WERI-Rb-1 (cell line): ENCODE results near the gene OR1K1.
"Not testable (repeated sequence)": the region's sequence is repeated elsewhere in the genome, so short reads cannot be mapped to it uniquely, and the experiment has no call there.

ENCODE experiments used
- DNase-seq: peaks from one replicate; pipeline ENCODE4 v3.0.0-alpha.2; 2020
- H3K27ac ChIP-seq: fragments of 250-450 bp; sonication (Bioruptor Pico); 2 replicates; pipeline ENCODE4 v1.5.1; 2020; ENCODE audit warnings: mild to moderate bottlenecking, moderate library complexity
- H3K27me3 ChIP-seq: fragments of 250-450 bp; sonication (Bioruptor Pico); 2 replicates; pipeline ENCODE4 v1.5.1; 2021; ENCODE audit warnings: mild to moderate bottlenecking, low read depth, moderate library complexity; ENCODE audit not compliant: insufficient read depth, severe bottlenecking
- H3K36me3 ChIP-seq: fragments of 250-450 bp; sonication (Bioruptor Pico); 2 replicates; pipeline ENCODE4 v1.5.1; 2020; ENCODE audit warnings: mild to moderate bottlenecking, moderate library complexity
- H3K4me3 ChIP-seq: 2 replicates; pipeline ENCODE4 v1.5.1; 2011; ENCODE audit warnings: low read depth, mild to moderate bottlenecking, control low read depth, low read length
- H3K9me3 ChIP-seq: fragments of 250-450 bp; sonication (Bioruptor Pico); 2 replicates; pipeline ENCODE4 v1.5.1; 2021; ENCODE audit warnings: mild to moderate bottlenecking, moderate library complexity; ENCODE audit not compliant: severe bottlenecking
- TF ChIP-seq, protein P1 (sequence below): IDR thresholded peaks from 2 replicates; pipeline ENCODE4 v1.5.1; 2011; ENCODE audit warnings: low read depth, mild to moderate bottlenecking, control low read depth, inconsistent platforms, low read length

The OR1K1 gene

DNA sequence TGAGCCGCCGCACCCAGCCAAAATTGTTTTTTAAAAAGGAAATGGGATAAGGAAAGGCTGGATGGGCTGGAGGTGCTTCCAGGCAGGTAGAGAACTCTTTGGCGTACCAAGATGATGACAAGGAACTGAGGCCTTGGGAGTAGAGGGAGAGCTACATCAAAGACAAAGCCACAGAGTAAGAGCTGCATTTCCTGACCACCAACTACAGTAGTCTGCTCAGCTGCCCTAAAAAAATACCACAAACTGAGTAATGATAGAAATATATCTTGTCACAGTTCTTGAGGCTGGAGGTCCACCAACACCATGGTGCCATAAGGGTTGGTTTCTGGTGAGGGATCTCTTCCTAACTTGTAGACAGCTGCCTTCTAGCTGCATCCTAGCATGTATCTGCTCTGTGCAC, 8.2 kb downstream of the OR1K1 start:
- Histone ChIP-seq H3K27ac (no peak overlapping the region), H3K36me3 (no peaks in the 10 kb centered on the region), H3K9me3 (no peaks in the 10 kb centered on the region), H3K27me3 (no peaks in the 10 kb centered on the region), H3K4me3 (no peak overlapping the region)
- no peak for DNase-seq
- TF ChIP-seq, protein P1, sequence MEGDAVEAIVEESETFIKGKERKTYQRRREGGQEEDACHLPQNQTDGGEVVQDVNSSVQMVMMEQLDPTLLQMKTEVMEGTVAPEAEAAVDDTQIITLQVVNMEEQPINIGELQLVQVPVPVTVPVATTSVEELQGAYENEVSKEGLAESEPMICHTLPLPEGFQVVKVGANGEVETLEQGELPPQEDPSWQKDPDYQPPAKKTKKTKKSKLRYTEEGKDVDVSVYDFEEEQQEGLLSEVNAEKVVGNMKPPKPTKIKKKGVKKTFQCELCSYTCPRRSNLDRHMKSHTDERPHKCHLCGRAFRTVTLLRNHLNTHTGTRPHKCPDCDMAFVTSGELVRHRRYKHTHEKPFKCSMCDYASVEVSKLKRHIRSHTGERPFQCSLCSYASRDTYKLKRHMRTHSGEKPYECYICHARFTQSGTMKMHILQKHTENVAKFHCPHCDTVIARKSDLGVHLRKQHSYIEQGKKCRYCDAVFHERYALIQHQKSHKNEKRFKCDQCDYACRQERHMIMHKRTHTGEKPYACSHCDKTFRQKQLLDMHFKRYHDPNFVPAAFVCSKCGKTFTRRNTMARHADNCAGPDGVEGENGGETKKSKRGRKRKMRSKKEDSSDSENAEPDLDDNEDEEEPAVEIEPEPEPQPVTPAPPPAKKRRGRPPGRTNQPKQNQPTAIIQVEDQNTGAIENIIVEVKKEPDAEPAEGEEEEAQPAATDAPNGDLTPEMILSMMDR, result no peak

DNA sequence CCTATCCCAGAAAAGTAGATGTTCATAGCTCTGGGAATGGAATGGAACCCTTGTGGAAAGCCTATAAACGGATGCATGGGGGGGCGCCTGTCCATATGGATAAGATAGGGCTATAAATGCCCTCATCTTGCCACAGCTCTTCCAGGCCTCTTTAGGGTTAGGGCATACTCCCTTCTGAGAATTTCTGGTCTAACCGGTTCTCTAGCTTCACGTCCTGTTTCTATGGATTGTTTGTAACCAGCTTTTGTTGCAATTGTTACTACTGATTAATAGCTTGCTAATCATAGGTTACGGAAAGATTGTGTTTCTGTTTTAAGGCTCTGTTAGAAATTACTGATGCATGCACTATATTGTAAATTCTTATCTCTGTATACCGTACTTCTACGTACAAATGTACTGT, 9.3 kb downstream of the OR1K1 start:
- not testable (repeated sequence) for H3K27ac ChIP-seq, DNase-seq

DNA sequence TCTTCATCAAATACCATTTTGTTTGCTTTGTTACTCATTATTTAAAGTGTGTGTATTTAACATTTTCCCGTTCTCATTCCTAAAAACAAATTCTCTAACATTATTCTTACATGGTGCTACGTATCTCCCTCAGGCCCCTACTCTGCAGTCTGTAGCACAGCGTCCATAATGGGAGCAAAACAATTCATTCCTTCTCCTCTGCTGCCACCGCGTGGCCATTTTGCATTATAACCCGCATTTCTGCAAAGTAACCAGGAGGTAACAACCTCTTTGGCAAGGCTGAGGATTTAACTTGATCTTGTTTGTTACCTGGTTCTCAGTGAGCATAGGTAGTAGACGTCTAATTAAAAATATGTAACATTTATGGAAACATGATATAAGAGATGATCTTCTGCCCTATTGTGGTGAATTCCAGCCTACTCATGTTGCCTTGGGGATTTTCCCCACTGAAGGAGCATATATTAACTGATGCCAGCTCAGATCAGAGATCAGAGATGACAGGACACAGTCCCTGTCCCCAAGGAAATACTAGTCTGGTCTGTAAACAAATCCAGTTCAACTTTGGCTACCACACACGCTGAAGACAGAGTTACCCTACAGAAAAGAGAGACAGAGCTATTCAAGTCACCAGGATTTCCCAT, 10.5 kb downstream of the OR1K1 start:
- TF ChIP-seq, protein P1, result peak; percentile 60; the same call in 1 of the 2 replicates
- no peaks in the 10 kb centered on the region for H3K36me3 ChIP-seq
- no peaks in the 10 kb centered on the region for H3K27me3 ChIP-seq
- H3K9me3 ChIP-seq, result no peaks in the 10 kb centered on the region
- DNase-seq, result peak; percentile 74
- H3K27ac ChIP-seq, result no peak overlapping the region
- H3K4me3 ChIP-seq, result no peak overlapping the region

More for the DNA sequence above, 9.3 kb downstream of the OR1K1 start:
- H3K9me3 ChIP-seq, H3K36me3 ChIP-seq, H3K27me3 ChIP-seq, H3K4me3 ChIP-seq: not testable (repeated sequence)

DNA sequence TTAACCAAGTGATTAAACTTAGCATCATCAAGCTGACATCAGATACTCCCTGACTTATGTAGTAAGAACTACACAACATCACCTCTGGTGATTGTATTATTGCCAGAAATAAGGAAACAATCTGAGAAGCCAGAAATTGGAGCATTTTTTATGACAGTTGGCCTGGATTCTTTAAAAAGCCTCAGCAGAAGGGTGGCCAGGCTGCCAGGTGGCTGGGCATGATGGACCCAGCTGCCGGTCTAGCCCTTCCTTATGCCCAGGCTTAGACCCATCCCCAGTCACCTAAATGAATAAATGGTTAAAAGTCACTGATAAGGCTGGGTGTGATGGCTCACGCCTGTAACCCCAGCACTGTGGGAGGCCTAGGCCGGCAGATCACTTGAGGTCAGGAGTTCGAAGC, 12.8 kb downstream of the OR1K1 start:
- Histone ChIP-seq H3K36me3 (peaks cover 11% of the 10 kb centered on the region), H3K9me3 (no peaks in the 10 kb centered on the region), H3K27ac (no peak overlapping the region), H3K27me3 (no peaks in the 10 kb centered on the region), H3K4me3 (no peak overlapping the region)
- no peak for DNase-seq
- TF ChIP-seq, protein P1, result no peak

DNA sequence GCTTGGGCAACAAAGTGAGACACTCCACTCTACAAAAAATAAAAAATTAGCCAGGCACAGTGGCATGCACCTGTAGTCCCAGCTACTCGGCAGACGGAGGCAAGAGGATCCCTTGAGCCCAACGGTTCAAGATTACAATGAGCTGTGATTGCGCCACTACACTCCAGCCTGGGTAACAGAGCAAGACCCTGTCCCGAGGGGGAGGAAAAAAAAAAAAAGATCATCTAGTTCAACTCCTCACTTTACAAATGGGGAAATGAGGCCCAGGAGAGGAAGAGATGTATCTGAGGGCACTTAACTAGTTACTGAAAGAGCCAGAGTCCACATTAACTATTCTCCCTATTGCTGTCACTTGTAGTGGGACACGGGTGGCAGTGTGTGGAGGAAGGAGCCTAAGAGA, 14.6 kb downstream of the OR1K1 start:
- Histone ChIP-seq H3K36me3 (peaks cover 15% of the 10 kb centered on the region), H3K4me3 (no peak overlapping the region), H3K27me3 (no peaks in the 10 kb centered on the region), H3K9me3 (no peaks in the 10 kb centered on the region), H3K27ac (no peak overlapping the region)
- TF ChIP-seq, protein P1, result no peak
- DNase-seq, result no peak

DNA sequence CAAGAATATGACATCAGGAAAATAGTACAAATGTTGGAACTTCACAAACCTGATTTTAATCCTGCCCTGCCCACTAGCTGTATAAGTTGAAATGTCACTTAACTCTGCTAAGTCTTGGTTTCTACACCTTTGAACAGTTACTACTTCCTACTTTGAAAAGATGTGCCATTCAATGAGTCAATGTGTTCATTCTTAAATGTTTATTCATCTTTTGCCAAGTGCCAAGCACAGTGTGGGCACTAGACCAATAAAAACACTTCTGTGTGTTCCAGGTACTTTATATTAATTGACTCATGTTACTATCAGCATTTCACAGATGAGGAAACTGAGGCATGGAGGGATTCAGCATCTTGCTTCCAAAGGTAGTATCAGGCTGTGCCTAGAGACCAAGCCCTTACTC, 15.6 kb downstream of the OR1K1 start:
- Histone ChIP-seq H3K36me3 (peaks cover 24% of the 10 kb centered on the region), H3K4me3 (no peak overlapping the region), H3K27ac (no peak overlapping the region), H3K27me3 (no peaks in the 10 kb centered on the region), H3K9me3 (no peaks in the 10 kb centered on the region)
- TF ChIP-seq, protein P1, result no peak
- no peak for DNase-seq
